HUES48 (cell line): ENCODE measurements around the gene RARRES2.
A peak's percentile ranks its signal among the peaks of the same experiment; 100 is the strongest.

Experiments used
- H3K27ac ChIP-seq: one replicate; pipeline ENCODE4 v1.7.0; 2013; ENCODE audit warnings: low read depth, low read length, inconsistent platforms
- H3K27me3 ChIP-seq: 2 replicates; pipeline ENCODE4 v1.6.1; 2013; ENCODE audit warnings: mild to moderate bottlenecking, low read length; ENCODE audit not compliant: control insufficient read depth, insufficient read depth
- H3K36me3 ChIP-seq: 2 replicates; pipeline ENCODE4 v1.6.1; 2013; ENCODE audit warnings: low read length; ENCODE audit not compliant: control insufficient read depth, insufficient read depth
- H3K4me1 ChIP-seq: 2 replicates; pipeline ENCODE4 v1.6.1; 2013; ENCODE audit warnings: mild to moderate bottlenecking, low read length; ENCODE audit not compliant: control insufficient read depth, insufficient read depth
- H3K4me3 ChIP-seq: 2 replicates; pipeline ENCODE4 v1.5.1; 2013; ENCODE audit warnings: mild to moderate bottlenecking, low read depth, low read length
- H3K9ac ChIP-seq: 2 replicates; pipeline ENCODE4 v1.6.1; 2013; ENCODE audit warnings: mild to moderate bottlenecking, low read depth, low read length, moderate library complexity
- H3K9me3 ChIP-seq: 2 replicates; pipeline ENCODE4 v1.6.1; 2013; ENCODE audit warnings: low read length; ENCODE audit not compliant: control insufficient read depth, insufficient read depth

Gene RARRES2

DNA sequence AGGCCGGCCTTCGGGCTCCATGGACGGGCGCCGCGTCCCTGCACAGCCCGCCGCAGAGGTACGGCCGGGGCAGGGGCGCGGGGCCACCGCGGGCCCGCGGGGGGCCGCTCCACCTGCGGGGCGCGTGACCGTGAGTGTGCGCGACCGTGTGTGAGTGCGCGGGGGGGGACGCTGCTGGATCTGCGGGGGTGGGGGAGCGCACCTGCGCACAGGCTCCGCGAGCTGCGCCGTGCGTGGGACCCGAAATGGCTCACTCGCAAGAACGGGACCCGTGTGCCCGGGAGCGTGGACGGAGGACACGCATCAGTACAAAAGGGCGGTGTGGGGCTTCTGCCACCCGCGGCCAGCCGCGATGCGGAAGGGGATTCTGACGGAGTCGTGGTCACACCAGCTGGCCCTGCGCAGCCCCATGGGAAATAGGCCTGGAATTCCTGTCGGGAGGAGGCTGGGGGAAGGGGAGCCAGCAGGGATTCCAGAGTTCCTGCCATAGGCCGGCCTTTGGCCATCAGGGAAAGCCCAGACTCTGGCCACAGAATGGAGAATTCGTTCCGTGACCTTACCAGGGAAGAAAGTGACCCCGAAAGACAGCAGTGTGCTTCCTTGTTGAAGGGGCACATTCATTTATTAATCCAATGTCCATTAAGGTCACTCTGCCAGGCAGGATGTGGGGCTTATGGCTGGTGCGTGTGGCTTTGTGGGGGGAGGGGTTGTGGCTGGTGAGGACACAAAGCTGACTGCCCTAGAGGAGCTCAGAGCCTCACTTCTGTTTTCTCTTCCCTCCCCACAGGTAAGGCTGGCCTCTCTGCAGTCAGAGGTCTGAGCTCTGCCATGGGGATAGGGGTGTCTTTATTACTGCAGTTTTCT, 27.7 kb upstream of the RARRES2 start:
- Histone ChIP-seq H3K27me3 (no peaks in the 10 kb centered on the region), H3K9me3 (no peaks in the 10 kb centered on the region), H3K36me3 (peaks cover 43% of the 10 kb centered on the region), H3K27ac (peak overlapping the region; percentile 97), H3K4me3 (peak overlapping the region; percentile 85), H3K9ac (peak overlapping the region; percentile 90), H3K4me1 (peaks cover 32% of the 10 kb centered on the region)

DNA sequence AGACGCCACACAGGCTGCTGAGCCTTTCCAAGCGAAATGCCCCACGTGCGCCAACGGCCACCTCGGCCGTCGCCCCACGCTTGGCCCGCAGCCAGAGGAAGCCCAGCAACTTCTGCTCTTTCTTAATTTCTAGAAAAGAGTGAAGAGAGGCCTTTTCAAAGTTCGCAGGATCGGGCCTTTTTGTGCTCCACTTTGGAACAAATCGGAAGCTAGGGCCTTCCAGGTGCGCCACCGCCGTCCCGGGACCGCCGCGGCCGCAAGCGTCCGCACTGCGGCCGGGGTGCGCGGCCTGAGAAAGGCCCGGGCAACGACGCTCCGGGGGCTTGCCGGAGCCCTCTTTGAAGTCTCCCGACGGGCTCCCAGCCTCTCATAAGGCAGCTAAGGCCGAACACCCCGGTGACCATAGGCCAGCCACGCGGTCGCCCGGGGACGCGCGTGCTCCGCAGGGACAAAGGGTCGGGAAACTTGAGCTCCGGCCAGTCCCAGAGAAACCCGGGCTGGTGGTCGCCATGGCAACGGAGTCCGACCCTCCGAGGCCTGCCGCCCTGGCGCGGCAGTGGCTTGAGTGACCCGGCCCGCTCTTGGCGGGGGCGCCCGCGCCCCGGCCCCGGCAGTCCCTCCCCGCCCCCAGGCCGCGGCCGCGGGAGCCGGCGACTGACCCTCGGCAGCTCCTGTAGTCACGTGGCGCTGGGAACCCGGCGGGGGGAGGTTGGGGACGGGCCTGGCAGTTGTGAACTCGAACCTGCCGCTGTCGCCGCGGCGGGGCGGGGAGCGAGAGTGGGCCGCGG, 26.9 kb upstream of the RARRES2 start, which contains the start of gene REPIN1:
Gene REPIN1 (plus strand): TSS at position 727 of the 788 bp plus-strand sequence. CDS start 890 bp downstream, outside the sequence.
- Histone ChIP-seq H3K4me3 (peak within 1 kb of the TSS; percentile 85), H3K9ac (peak within 1 kb of the TSS; percentile 90), H3K27me3 (no peaks in the 10 kb centered on the region), H3K36me3 (peaks cover 35% of the 10 kb centered on the region), H3K9me3 (no peaks in the 10 kb centered on the region), H3K4me1 (peaks cover 31% of the 10 kb centered on the region), H3K27ac (peak within 1 kb of the TSS; percentile 97)

DNA sequence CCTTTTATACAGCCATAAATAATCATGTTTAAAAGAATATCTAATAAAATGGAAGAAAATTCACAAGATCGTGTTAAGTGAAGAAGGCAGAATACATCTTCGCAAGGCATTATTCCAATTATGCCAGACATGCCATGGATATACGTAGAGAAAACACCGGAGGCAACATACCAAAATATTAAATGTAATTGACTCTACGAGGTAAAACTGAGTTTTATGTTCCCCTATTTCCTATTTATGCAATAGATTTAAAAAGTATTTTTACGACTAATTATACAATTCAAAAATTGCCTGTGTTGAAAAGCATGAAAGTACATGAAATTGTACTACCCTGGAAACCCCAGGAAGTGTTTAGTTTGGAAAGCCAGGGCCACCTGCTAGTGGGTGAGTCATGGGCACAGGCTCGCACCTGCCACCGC, 26.3 kb upstream of the RARRES2 start:
- H3K27ac ChIP-seq, result peak overlapping the region; percentile 97
- H3K9me3 ChIP-seq, result no peaks in the 10 kb centered on the region
- no peaks in the 10 kb centered on the region for H3K27me3 ChIP-seq
- H3K4me1 ChIP-seq, result peaks cover 36% of the 10 kb centered on the region
- H3K36me3 ChIP-seq, result peaks cover 29% of the 10 kb centered on the region
- peak overlapping the region; percentile 85 for H3K4me3 ChIP-seq
- peak overlapping the region; percentile 90 for H3K9ac ChIP-seq

DNA sequence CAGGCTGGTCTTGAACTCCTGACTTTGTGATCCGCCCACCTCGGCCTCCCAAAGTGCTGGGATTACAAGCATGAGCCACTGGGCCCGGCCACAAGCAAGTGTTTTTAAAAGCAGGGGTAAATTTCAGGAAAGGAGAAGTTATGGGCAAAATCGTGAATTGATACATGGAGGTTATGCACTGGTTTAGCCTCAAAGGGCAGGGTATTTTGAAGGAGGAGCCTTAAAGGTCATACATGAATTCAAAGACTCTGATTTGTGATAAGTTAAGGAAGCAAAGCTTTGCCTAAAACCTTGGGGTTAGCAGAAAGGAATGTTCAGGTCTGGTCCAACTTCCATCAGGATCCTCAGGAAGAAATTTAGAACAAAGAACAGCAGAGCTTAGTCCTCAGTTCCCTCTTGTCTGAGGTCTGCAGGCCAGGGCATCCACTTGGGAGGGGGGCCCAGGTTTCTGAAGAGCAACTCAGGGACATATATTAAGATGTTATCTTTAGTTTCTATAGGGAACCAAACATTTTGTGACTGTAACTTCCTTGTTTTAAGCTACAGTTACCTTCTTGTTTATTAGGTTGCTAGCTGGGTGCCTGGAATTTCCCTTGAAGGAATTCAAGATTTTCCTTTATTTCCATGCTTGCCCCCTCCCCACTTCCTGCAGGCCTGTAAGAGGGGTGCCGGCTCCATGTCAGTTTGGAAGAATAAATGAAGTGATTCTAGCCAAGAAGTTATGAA, 24.4 kb upstream of the RARRES2 start:
- Histone ChIP-seq H3K9ac (no peak overlapping the region; the same call in 1 of the 2 replicates), H3K27ac (peak overlapping the region; percentile 68), H3K27me3 (no peaks in the 10 kb centered on the region), H3K4me3 (no peak overlapping the region), H3K4me1 (peaks cover 50% of the 10 kb centered on the region), H3K36me3 (peaks cover 13% of the 10 kb centered on the region), H3K9me3 (no peaks in the 10 kb centered on the region)

DNA sequence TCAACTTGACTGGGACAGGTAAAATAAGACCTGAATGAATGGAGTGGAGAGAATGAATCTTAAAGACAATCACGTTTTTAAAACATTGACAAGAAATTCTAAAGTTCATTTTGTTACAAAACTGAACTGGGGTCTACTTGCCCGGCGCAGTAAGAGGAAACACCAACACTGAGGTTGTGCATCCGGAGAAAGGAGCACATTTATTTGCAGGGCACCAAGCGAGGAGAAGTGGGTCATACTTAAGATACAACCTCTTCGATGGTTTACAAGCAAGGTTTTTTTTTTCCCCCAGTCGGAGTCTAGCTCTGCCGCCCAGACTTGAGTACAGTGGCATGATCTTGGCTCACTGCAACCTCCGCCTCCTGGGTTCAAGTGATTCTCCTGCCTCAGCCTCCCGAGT, 23.8 kb upstream of the RARRES2 start:
- Histone ChIP-seq H3K27ac (no peak overlapping the region), H3K9ac (no peak overlapping the region), H3K4me3 (no peak overlapping the region), H3K36me3 (peaks cover 6% of the 10 kb centered on the region), H3K4me1 (peaks cover 45% of the 10 kb centered on the region), H3K27me3 (no peaks in the 10 kb centered on the region), H3K9me3 (no peaks in the 10 kb centered on the region)

DNA sequence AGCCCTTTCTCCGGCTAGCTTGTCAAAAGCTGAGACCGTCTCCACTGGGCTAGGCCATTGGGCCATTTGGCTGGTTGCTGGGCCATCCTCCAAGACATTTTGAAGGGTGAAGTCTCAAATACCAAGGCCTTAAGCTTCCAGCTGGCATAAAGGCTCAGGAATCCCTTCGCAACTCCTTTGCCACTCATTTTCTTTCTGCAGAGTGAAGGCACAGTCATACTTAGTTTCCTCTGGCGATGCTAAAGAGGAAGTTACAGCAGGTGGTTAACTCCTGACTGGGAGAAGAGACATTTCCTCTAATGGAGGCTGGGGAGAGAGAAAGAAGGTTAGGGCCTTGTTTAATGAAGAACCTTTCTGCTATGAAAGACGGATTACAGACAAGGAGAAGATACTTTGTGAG, 22.4 kb upstream of the RARRES2 start:
- H3K9ac ChIP-seq, result no peak overlapping the region
- no peak overlapping the region for H3K4me3 ChIP-seq
- H3K27me3 ChIP-seq, result no peaks in the 10 kb centered on the region
- H3K27ac ChIP-seq, result no peak overlapping the region
- H3K4me1 ChIP-seq, result peaks cover 35% of the 10 kb centered on the region
- H3K9me3 ChIP-seq, result no peaks in the 10 kb centered on the region
- H3K36me3 ChIP-seq, result no peaks in the 10 kb centered on the region

DNA sequence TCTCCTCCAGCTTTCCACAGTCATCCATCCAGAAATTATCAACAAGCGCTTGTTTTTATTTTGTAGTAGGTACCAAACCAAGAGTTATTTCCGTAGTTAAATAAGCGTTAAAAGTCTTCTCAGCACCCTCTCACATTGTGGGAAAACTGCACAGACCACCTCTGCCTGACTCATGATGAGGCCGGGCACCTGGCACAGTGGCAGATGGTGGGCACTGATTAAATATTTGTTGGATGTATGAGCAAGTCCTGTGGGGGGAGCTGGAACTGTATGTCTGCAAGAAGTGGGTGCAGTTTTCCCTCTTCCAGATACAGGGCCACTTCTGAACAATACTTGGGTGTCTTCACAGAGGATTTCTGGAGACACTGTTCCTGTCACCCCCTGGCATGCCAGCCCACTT, 21.9 kb upstream of the RARRES2 start:
- Histone ChIP-seq H3K4me1 (peaks cover 35% of the 10 kb centered on the region), H3K27me3 (no peaks in the 10 kb centered on the region), H3K9ac (no peak overlapping the region), H3K27ac (no peak overlapping the region), H3K4me3 (no peak overlapping the region), H3K36me3 (no peaks in the 10 kb centered on the region), H3K9me3 (no peaks in the 10 kb centered on the region)

DNA sequence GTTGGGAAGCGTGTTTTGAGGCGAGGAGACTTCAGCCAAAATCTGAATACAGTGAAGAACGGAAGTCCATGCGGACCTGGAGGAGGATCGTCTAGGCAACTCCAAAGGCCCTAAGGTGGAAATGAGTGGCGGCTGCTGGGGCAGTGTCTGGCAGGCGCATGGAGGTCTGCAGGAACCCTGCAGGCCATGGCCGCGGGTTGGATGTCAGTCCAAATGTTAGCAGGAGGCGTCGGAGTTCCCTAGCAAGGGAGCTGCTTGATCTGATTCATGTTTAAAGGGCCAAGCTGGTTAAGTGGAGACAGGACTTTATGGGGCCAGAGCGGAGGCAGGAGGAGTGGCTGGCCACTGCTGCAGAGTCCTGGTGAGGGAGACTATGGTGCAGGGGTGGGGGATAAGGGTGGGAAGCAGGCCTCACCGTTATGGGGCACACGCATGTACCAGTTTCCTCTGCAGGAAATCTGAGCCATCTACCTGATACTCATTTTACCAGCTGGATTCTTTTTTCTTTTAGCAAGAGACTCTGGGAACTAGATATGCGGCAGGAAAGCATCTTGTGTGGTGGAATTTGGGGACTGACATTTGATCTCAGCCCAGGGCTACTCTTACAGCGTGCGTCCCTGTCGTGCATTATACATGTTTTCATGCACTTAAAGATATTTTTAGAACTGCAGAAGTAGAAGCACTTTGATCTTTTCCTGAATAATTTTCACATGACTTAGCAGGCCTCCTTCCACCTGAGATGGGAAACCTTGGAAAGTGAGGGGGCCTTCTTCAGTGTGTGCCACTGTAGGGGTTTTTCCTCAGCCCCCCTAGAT, 20.6 kb upstream of the RARRES2 start:
- H3K4me3 ChIP-seq, result no peak overlapping the region

DNA sequence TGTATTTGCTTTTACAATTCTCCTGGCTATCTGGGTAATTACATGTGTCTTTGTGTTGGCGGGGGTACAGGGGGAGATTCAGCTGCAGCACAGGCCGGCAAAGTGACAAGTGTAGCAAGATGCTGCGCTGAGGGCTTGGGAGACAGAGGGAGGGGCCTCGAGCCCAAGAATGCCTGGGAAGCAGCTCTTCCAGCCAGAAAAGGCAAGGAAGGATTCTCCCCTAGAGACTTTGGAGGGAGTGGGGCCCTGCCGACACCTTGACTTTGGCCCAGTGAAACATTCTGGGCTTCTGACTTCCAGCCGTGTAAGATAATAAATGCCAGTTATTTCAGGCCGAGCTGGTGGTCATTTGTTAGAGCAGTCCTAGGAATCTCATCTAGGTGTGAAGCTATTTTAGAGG, 20.0 kb upstream of the RARRES2 start:
- no peak overlapping the region for H3K27ac ChIP-seq
- no peaks in the 10 kb centered on the region for H3K27me3 ChIP-seq
- H3K36me3 ChIP-seq, result no peaks in the 10 kb centered on the region
- no peak overlapping the region for H3K9ac ChIP-seq
- H3K4me3 ChIP-seq, result no peak overlapping the region
- no peaks in the 10 kb centered on the region for H3K9me3 ChIP-seq
- H3K4me1 ChIP-seq, result peaks cover 41% of the 10 kb centered on the region

More for the DNA sequence above, 20.6 kb upstream of the RARRES2 start:
- Histone ChIP-seq H3K9me3 (no peaks in the 10 kb centered on the region), H3K9ac (no peak overlapping the region), H3K4me1 (peaks cover 37% of the 10 kb centered on the region), H3K27ac (no peak overlapping the region), H3K36me3 (no peaks in the 10 kb centered on the region), H3K27me3 (no peaks in the 10 kb centered on the region)

DNA sequence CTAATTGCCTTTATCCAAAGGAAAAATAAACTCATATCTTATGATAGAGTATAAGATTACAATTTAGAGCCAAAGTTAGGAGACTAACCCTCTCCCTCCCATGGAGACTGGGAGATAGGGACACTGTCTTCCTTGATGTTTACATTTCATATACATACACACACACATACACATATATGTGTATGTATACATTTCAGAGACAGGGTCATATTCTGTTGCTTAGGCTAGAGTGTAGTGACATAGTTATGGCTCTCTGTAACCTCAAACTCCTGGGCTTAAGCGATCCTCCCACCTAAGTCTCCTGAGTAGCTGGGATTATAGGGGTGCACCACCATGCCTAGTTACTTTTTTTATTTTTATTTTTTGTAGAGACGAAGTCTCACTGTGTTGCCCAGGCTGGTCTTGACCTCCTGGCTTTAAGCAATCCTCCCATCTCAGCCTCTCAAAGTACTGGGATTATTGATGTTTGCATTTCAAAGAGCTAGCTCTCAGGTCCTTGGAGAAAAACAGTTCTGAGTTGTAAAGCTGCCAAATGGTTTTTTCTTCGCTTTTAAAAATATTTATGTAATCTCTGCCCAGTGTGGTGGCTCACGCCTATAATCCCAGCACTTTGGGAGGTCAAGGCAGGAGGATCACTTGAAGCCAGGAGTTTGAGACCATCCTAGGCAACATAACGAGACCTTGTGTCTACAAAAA, 19.1 kb upstream of the RARRES2 start:
- no peaks in the 10 kb centered on the region for H3K36me3 ChIP-seq
- H3K9ac ChIP-seq, result no peak overlapping the region
- no peak overlapping the region for H3K4me3 ChIP-seq
- peaks cover 36% of the 10 kb centered on the region for H3K4me1 ChIP-seq
- no peak overlapping the region for H3K27ac ChIP-seq
- no peaks in the 10 kb centered on the region for H3K27me3 ChIP-seq
- no peaks in the 10 kb centered on the region for H3K9me3 ChIP-seq
